Islet of Langerhans (tissue), 1 donor: ENCODE measurements around the gene MAP2K3.
"Not testable (repeated sequence)": the region's sequence is repeated elsewhere in the genome, so short reads cannot be mapped to it uniquely, and the experiment has no call there.

ENCODE experiments used
- FAIRE-seq: peaks from one replicate; lab custom pipeline; 2011; peaks lifted over from hg19 to GRCh38; lab: Jason Lieb, UNC

Gene MAP2K3

GRCh38 chr17:21330436-21331160 lies 46.1 kb downstream of the MAP2K3 start:
- no peak for FAIRE-seq

GRCh38 chr17:21336541-21337294 lies 52.2 kb downstream of the MAP2K3 start:
- not testable (repeated sequence) for FAIRE-seq

GRCh38 chr17:21337981-21338625 lies 53.6 kb downstream of the MAP2K3 start:
- not testable (repeated sequence) for FAIRE-seq

GRCh38 chr17:21339011-21339410 lies 54.5 kb downstream of the MAP2K3 start:
- no peak for FAIRE-seq

- FAIRE-seq = not testable (repeated sequence)
These were observed 55.1 kb downstream of the MAP2K3 start for GRCh38 chr17:21339571-21339970.

- FAIRE-seq = not testable (repeated sequence)
These were observed 55.9 kb downstream of the MAP2K3 start for GRCh38 chr17:21340407-21340806.

GRCh38 chr17:21341279-21341678 lies 56.8 kb downstream of the MAP2K3 start:
- not testable (repeated sequence) for FAIRE-seq

GRCh38 chr17:21341925-21342540 lies 57.5 kb downstream of the MAP2K3 start:
- FAIRE-seq = not testable (repeated sequence)

GRCh38 chr17:21343061-21343949 lies 58.8 kb downstream of the MAP2K3 start:
- FAIRE-seq = not testable (repeated sequence)

- FAIRE-seq = not testable (repeated sequence)
These were observed 60.3 kb downstream of the MAP2K3 start for GRCh38 chr17:21344801-21345200.

GRCh38 chr17:21345236-21345635 lies 60.7 kb downstream of the MAP2K3 start:
- no peak for FAIRE-seq

GRCh38 chr17:21346107-21346506 lies 61.6 kb downstream of the MAP2K3 start:
- not testable (repeated sequence) for FAIRE-seq

GRCh38 chr17:21346651-21347250 lies 62.2 kb downstream of the MAP2K3 start:
- FAIRE-seq = not testable (repeated sequence)

- not testable (repeated sequence) for FAIRE-seq
These were observed 63.1 kb downstream of the MAP2K3 start for GRCh38 chr17:21347660-21348059.

- FAIRE-seq = not testable (repeated sequence)
These were observed 63.8 kb downstream of the MAP2K3 start for GRCh38 chr17:21348081-21348925.

GRCh38 chr17:21348926-21349261 lies 64.4 kb downstream of the MAP2K3 start:
- not testable (repeated sequence) for FAIRE-seq

- not testable (repeated sequence) for FAIRE-seq
These were observed 65.0 kb downstream of the MAP2K3 start for GRCh38 chr17:21349358-21350050.

GRCh38 chr17:21350495-21350894 lies 66.0 kb downstream of the MAP2K3 start:
- not testable (repeated sequence) for FAIRE-seq

GRCh38 chr17:21351366-21352065 lies 67.0 kb downstream of the MAP2K3 start:
- no peak for FAIRE-seq
